Measurements from ENCODE around the gene ARL13B.

GRCh38 chr3:93988283-93988682, 8.3 kb downstream of the ARL13B start:
- TF ChIP-seq POLR2A (IDR thresholded peaks at IDR 0.05) = no peak
- no peak for TF ChIP-seq CTCF (IDR thresholded peaks at IDR 0.05)
